ENCODE data around the gene CAMK2N1. TPM values are rescaled to one million over a fixed set of nuclear protein-coding genes. Genes with fewer than 3 reads are reported as not detected.
A peak's percentile ranks its signal among the peaks of the same experiment; 100 is the strongest.
"Not testable (repeated sequence)": the region's sequence is repeated elsewhere in the genome, so short reads cannot be mapped to it uniquely, and the experiment has no call there.

Gene CAMK2N1
- total RNA-seq, 4 donors from 2014 or later: 74.3 to 126 (median 85.9) TPM

DNA sequence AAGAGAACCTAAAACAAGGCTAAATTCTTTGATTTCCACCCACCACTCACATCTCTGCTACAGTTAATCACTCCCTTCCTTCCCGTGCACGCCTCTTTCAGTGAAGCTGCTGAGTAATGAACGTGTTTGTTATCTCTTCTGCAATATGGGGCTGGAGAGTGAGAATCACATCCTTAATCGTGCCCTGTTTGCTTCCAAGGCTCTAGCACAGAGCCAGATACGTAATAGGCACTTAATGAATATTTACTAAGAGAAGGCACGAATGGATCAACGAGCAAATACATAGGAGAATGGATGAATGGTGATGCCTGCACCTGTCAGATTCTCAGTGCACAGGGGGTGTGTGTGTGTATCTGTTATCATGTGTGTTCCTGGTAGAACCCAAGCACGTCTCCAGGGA is 44.3 kb upstream of the CAMK2N1 start:
- no peak for DNase-seq
- in situ Hi-C loops (cut with MboI; ENCODE audit: low pct_ligation_motif_present in 1 of 4, low pct_unique_long_range_greater_than_20kb in 1 of 4, low sequenced_read_pairs in 3 of 4): loop anchor here in 1 of 4 donors (25.0 kb wide), 1 partner anchor 682 kb away; no protein-coding TSS in a partner anchor
- no peaks in the 10 kb centered on the region for H3K4me1 ChIP-seq
- no peak for TF ChIP-seq EP300 (IDR thresholded peaks at IDR 0.05; ENCODE audit: low read depth)
- TF ChIP-seq, protein P1, sequence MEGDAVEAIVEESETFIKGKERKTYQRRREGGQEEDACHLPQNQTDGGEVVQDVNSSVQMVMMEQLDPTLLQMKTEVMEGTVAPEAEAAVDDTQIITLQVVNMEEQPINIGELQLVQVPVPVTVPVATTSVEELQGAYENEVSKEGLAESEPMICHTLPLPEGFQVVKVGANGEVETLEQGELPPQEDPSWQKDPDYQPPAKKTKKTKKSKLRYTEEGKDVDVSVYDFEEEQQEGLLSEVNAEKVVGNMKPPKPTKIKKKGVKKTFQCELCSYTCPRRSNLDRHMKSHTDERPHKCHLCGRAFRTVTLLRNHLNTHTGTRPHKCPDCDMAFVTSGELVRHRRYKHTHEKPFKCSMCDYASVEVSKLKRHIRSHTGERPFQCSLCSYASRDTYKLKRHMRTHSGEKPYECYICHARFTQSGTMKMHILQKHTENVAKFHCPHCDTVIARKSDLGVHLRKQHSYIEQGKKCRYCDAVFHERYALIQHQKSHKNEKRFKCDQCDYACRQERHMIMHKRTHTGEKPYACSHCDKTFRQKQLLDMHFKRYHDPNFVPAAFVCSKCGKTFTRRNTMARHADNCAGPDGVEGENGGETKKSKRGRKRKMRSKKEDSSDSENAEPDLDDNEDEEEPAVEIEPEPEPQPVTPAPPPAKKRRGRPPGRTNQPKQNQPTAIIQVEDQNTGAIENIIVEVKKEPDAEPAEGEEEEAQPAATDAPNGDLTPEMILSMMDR (IDR thresholded peaks at IDR 0.05): no peak
- TF ChIP-seq POLR2A (IDR thresholded peaks at IDR 0.05): no peak
- TF ChIP-seq POLR2AphosphoS5 (IDR thresholded peaks at IDR 0.05): no peak
- H3K27ac ChIP-seq: no peak overlapping the region
- WGBS, 2 donors (ENCODE audit: low coverage in 1 of 2): 28 to 43% methylated on average over 5 to 8 of the region's 8 CpGs
- peaks cover 61% of the 10 kb centered on the region for H3K27me3 ChIP-seq
- intact Hi-C loops (cut with DNase I; ENCODE audit: low total_unique reads): no loop called here
- no peaks in the 10 kb centered on the region for H3K9me3 ChIP-seq
- H3K36me3 ChIP-seq: no peaks in the 10 kb centered on the region
- H3K4me3 ChIP-seq: no peak overlapping the region

DNA sequence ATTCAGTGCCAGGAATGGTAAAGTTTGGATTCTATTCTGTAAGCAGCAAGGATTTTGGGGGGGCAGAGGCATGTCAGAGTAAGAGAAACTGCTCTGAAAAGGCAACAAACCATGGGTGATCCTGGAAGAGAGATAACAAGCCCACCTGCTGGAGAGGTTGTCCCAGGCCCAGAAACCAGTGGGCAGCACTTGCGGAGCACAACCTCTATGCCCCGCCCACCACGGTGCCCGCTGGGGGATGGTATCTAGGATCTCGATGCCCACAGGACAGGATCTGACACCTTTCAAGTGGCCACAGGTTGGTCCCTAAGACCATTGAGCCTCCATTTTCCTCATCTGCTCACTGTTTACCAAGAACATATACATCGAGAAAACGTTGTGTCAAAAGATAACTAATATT is 42.2 kb upstream of the CAMK2N1 start:
- H3K27me3 ChIP-seq: peaks cover 52% of the 10 kb centered on the region
- H3K27ac ChIP-seq: no peak overlapping the region
- in situ Hi-C loops (cut with MboI; ENCODE audit: low pct_ligation_motif_present in 1 of 4, low pct_unique_long_range_greater_than_20kb in 1 of 4, low sequenced_read_pairs in 3 of 4) (loop anchor here in 3 of 4 donors (10.0 to 25.0 kb wide), 2 partner anchors 107 to 684 kb away; partner anchors contain the start of gene PINK1 (in 2 of the 3)), intact Hi-C loops (cut with DNase I; ENCODE audit: low total_unique reads) (no loop called here)
- H3K4me1 ChIP-seq: no peaks in the 10 kb centered on the region
- TF ChIP-seq POLR2A (IDR thresholded peaks at IDR 0.05): no peak
- TF ChIP-seq EP300 (IDR thresholded peaks at IDR 0.05; ENCODE audit: low read depth): no peak
- TF ChIP-seq, protein P1 (IDR thresholded peaks at IDR 0.05): no peak
- no peak for TF ChIP-seq POLR2AphosphoS5 (IDR thresholded peaks at IDR 0.05)
- 51 to 58% methylated on average over 7 of the region's 7 CpGs for WGBS, 2 donors (ENCODE audit: low coverage in 1 of 2)
- no peak for DNase-seq
- H3K36me3 ChIP-seq: no peaks in the 10 kb centered on the region
- no peak overlapping the region for H3K4me3 ChIP-seq
- no peaks in the 10 kb centered on the region for H3K9me3 ChIP-seq

DNA sequence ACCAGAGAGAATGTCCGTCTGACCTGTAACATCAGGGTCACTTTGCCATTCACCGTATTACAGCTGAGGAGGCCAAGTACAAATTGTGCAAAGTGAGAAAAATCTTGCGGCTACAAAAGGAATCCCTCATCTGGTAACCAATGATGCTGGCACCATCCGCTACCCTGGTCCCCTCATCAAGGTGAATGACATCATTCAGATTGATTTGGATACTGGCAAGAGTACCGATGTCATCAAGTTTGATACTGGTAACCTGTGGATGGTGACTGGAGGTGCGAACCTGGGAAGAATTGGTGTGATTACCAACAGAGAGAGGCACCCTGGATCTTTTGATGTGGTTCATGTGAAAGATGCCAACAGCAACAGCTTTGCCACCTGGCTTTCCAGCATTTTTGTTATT is 40.3 kb upstream of the CAMK2N1 start:
- H3K4me1 ChIP-seq: peaks cover 0 to 6% (median 0%) of the 10 kb centered on the region in 4 donors
- 80% methylated on average over 2 to 6 of the region's 6 CpGs for whole genome bisulfite sequencing, 2 donors (ENCODE audit: low coverage in 1 of 2)
- in situ Hi-C loops (cut with MboI; ENCODE audit: low pct_ligation_motif_present in 1 of 4, low pct_unique_long_range_greater_than_20kb in 1 of 4, low sequenced_read_pairs in 3 of 4) (loop anchor here in 3 of 4 donors (10.0 to 25.0 kb wide), 2 partner anchors 109 to 686 kb away; partner anchors contain the start of gene PINK1 (in 2 of the 3)), intact Hi-C loops (cut with DNase I; ENCODE audit: low total_unique reads) (no loop called here)
- no peak for DNase-seq
- no peaks in the 10 kb centered on the region for H3K9me3 ChIP-seq
- no peak overlapping the region for H3K4me3 ChIP-seq
- peaks cover 42% of the 10 kb centered on the region for H3K27me3 ChIP-seq
- TF ChIP-seq, protein P1 (IDR thresholded peaks at IDR 0.05): no peak
- TF ChIP-seq POLR2A (IDR thresholded peaks at IDR 0.05): no peak
- TF ChIP-seq EP300 (IDR thresholded peaks at IDR 0.05; ENCODE audit: low read depth): no peak
- no peak for TF ChIP-seq POLR2AphosphoS5 (IDR thresholded peaks at IDR 0.05)
- H3K36me3 ChIP-seq: no peaks in the 10 kb centered on the region
- H3K27ac ChIP-seq: no peak overlapping the region

DNA sequence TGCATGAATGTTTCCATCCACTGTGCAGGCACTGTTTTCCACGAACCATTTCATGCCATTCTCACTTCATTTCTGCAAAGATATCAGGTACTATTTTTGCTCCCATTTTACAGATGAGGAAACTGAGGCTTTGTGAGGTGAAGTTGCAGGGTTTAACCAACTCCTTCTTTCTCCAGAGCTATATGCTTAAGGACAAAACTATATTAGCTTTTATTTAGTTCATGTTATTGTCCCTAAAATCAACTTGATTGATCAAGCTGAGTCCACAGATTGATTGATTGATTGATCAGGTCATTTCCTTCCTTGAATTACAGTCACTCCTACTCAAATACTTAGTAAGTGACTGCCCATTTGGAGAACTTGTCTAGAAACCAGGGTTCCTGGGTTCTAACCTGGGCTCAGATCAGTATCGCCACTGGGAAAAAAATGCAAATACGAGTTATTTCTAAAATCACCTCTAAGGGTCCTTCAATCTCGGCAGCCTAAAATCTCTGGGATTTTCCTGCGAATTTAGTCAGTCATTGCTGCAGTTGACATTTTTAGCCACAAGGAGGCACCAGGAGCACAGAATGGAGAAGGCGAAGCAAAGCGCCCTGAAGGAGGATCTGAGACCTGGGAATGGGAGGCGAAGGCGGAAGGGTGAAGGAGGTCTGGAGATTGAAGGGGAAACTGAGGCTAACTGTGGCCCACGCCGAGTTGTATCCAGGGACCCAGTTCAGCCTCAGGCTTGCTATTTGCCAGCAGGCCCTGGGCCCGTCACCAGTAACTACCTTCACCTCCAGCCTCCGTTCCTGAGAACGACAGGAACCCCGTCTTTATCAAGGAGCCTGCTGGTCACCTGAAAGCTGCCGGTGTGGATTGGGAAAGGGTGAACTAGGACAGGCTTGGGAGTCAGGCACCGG is 36.2 kb upstream of the CAMK2N1 start:
- DNase-seq: peak; percentile 86
- Histone ChIP-seq H3K4me1 (peaks cover 0 to 6% (median 0%) of the 10 kb centered on the region in 4 donors), H3K27ac (no peak overlapping the region), H3K27me3 (peaks cover 5% of the 10 kb centered on the region), H3K9me3 (no peaks in the 10 kb centered on the region), H3K36me3 (no peaks in the 10 kb centered on the region), H3K4me3 (peak overlapping the region in 1 of 4 donors; percentile 18)
- intact Hi-C loops (cut with DNase I; ENCODE audit: low total_unique reads): loop anchor here (5.0 kb wide), 1 partner anchor 120 kb away; no protein-coding TSS in a partner anchor
- WGBS, 2 donors (ENCODE audit: low coverage in 1 of 2): 13% methylated on average over 3 to 17 of the region's 17 CpGs
- TF ChIP-seq, protein P1 (IDR thresholded peaks at IDR 0.05): peak; percentile 83 to 96 (median 88)
- TF ChIP-seq EP300 (IDR thresholded peaks at IDR 0.05; ENCODE audit: low read depth): no peak
- in situ Hi-C loops (cut with MboI; ENCODE audit: low pct_ligation_motif_present in 1 of 4, low pct_unique_long_range_greater_than_20kb in 1 of 4, low sequenced_read_pairs in 3 of 4): loop anchor here in 3 of 4 donors (5.0 to 10.0 kb wide), 2 partner anchors 113 to 115 kb away; partner anchors contain the start of gene PINK1 (in 2 of the 3)

DNA sequence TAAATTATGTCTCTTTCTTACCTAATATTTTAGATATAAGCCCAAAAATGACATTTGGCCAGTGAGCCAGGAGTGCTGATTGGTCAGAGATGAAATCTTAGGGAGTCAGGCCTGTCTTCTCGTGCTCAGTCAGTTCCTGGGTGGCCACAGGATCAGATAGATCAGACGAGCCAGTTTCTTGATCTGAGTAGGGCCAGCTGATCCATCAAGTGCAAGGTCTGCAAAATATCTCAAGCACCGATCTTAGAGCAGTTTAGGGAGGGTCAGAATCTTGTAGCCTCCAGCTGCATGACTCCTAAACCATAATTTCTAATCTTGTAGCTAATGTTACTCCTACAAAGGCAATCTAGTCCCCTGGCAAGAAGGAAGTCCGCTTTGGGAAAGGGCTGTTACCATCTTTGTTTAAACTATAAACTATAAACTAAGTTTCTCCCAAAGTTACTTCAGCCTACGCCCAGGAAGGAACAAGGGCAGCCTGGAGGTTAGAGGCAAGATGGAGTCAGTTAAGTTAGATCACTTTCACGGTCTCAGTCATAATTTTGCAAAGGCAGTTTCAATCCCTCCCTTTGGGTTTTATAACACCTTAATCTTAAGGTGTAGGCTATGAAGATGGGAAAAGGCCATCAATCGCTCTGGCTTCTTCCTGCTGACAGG is 33.7 kb upstream of the CAMK2N1 start:
- not testable (repeated sequence) for H3K36me3 ChIP-seq, H3K27ac ChIP-seq, DNase-seq, H3K27me3 ChIP-seq, H3K4me3 ChIP-seq, H3K9me3 ChIP-seq, H3K4me1 ChIP-seq
- in situ Hi-C loops (cut with MboI; ENCODE audit: low pct_ligation_motif_present in 1 of 4, low pct_unique_long_range_greater_than_20kb in 1 of 4, low sequenced_read_pairs in 3 of 4) (loop anchor here (5.0 to 10.0 kb wide), 2 partner anchors 115 to 118 kb away; partner anchors contain the start of gene PINK1 (in 2 of the 4)), intact Hi-C loops (cut with DNase I; ENCODE audit: low total_unique reads) (loop anchor here (5.0 kb wide), 1 partner anchor 123 kb away; no protein-coding TSS in a partner anchor)
- WGBS, 2 donors (ENCODE audit: low coverage in 1 of 2): 31 to 44% methylated on average over 4 to 7 of the region's 7 CpGs

Measured in transverse colon (tissue), 4 donors.